ENCODE results near the gene DUSP9. TPM values are rescaled to one million over a fixed set of nuclear protein-coding genes. Genes with fewer than 3 reads are reported as not detected.

The DUSP9 gene, protein sequence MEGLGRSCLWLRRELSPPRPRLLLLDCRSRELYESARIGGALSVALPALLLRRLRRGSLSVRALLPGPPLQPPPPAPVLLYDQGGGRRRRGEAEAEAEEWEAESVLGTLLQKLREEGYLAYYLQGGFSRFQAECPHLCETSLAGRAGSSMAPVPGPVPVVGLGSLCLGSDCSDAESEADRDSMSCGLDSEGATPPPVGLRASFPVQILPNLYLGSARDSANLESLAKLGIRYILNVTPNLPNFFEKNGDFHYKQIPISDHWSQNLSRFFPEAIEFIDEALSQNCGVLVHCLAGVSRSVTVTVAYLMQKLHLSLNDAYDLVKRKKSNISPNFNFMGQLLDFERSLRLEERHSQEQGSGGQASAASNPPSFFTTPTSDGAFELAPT
- 1.4 TPM for polyA plus RNA-seq (2012; ENCODE audit: insufficient read depth, insufficient read length, low read depth)

DNA sequence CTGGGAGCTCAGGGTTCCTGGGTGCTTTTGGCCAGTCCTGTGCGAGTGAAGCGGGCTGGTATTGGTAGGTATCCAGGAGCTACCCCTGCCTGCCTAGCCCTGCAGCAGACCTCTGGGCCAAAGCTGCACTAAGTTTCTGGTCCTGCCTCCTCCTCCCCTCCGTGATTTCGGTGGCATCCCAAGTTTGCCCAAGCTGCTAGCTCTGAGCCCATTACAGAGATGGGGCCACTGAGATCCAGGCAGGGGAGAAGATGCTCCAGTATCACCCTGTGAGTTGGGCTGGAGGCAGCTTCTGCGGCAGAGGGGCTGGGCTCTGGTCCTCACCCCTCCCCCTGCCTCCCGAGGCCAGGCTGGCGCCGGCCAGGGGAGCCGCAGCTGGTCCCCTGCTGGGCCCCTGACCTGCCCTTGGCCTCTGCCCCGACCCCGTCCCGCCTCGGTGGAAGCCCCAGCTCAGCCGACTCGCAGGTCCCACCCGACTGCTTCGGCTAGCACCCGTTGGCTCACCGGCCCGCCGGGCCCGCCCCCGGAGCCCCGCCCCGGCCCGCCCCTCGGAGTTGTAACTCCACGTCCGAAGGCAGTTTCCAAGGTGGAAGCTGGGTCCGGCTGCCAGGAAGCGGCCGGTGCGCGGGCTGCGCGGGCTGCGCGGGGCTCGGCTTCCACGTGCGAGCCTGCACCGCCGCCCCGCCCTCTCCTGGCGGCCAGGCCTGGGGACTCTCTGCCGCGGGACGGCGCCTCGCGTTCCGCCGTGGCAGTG is at the start of gene DUSP9:
Gene DUSP9, plus strand, starts transcription at position 584 of the 754 bp plus-strand sequence. CDS start 751 bp downstream, outside the sequence.
- H3K4me3 ChIP-seq (ENCODE audit: low read depth, low read length): no peak within 1 kb of the TSS
- H3K27me3 ChIP-seq: peaks cover 40% of the 10 kb centered on the region
- peak; percentile 52 for DNase-seq
- H3K9me3 ChIP-seq: no peaks in the 10 kb centered on the region
- TF ChIP-seq CTCF (IDR thresholded peaks at IDR 0.05; ENCODE audit: low read depth, low read length): no peak
- H3K4me1 ChIP-seq: no peaks in the 10 kb centered on the region
- H3K36me3 ChIP-seq: no peaks in the 10 kb centered on the region

DNA sequence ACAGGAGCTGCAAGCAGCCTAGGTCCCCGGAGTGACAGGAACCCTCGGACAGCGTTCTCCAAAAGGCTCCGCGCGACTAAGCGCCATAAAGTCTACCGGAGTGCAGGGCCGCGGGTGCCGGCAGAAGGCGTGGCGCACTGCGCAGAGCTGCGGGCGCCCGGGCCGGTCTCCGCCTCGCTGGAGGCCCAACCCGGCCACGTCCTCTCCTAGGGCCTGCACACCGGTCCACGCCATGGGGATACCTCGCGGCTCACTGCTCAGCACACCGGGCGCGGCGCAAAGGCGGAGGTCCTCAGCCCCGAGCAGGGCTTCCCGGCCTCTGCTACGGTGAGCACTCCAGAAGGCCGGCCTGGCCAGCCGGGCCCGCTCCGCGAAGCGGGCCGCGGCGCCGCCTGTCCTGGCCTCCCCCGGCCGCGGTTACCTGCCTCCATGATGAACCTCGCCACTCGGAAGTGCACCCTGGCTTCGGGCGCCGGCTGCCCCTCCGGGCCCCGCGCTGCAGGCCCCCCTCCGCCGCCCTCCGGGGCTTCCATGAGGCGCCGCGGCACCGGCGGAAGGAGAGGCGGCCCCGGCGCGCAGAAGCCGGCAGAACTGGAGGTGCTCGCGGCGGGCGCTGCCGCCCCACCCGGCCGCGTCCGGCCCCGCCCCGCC is 48.3 kb upstream of the DUSP9 start, which contains the start of gene CCNQ:
Gene CCNQ, minus strand, starts transcription at position 599 of the 651 bp plus-strand sequence. Its CDS starts 66 bp downstream, at position 533.
- Histone ChIP-seq H3K4me3 (ENCODE audit: low read depth, low read length) (peak within 1 kb of the TSS; percentile 67), H3K4me1 (no peaks in the 10 kb centered on the region), H3K36me3 (no peaks in the 10 kb centered on the region), H3K27me3 (no peaks in the 10 kb centered on the region), H3K9me3 (no peaks in the 10 kb centered on the region)
- DNase-seq: peak; percentile 25
- no peak for TF ChIP-seq CTCF (IDR thresholded peaks at IDR 0.05; ENCODE audit: low read depth, low read length)

GRCh38 chrX:153599192-153600031 is 47.6 kb upstream of the DUSP9 start:
- H3K27me3 ChIP-seq: no peaks in the 10 kb centered on the region
- no peak for TF ChIP-seq CTCF (IDR thresholded peaks at IDR 0.05; ENCODE audit: low read depth, low read length)
- no peaks in the 10 kb centered on the region for H3K9me3 ChIP-seq
- H3K4me1 ChIP-seq: no peaks in the 10 kb centered on the region
- DNase-seq: peak; percentile 92
- no peaks in the 10 kb centered on the region for H3K36me3 ChIP-seq
- peak overlapping the region; percentile 67 for H3K4me3 ChIP-seq (ENCODE audit: low read depth, low read length)

DNA sequence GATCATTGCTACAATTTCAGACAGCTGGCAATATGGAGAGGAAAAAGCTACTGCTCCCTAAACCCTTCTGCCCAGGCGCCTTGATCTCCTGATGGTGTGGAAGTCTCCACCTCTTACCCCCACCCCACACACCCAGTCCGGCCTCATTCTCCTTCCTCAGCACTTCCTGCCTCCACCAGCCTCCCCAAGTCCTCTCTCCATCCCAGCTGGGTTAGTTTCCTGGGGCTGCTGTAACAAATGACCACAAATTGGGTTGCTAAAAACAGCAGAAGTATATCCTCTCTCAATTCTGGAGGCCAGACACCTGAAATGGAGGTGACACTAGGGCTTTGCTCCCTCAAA is 47.0 kb upstream of the DUSP9 start:
- TF ChIP-seq CTCF (IDR thresholded peaks at IDR 0.05; ENCODE audit: low read depth, low read length): no peak
- Histone ChIP-seq H3K36me3 (no peaks in the 10 kb centered on the region), H3K27me3 (no peaks in the 10 kb centered on the region), H3K4me3 (ENCODE audit: low read depth, low read length) (peak overlapping the region; percentile 67), H3K9me3 (no peaks in the 10 kb centered on the region), H3K4me1 (no peaks in the 10 kb centered on the region)
- DNase-seq: no peak

- no peak for DNase-seq
- H3K27me3 ChIP-seq: no peaks in the 10 kb centered on the region
- no peaks in the 10 kb centered on the region for H3K4me1 ChIP-seq
Measured at GRCh38 chrX:153600921-153601320, 46.1 kb upstream of the DUSP9 start.

More at GRCh38 chrX:153600921-153601320, 46.1 kb upstream of the DUSP9 start:
- H3K9me3 ChIP-seq: no peaks in the 10 kb centered on the region
- no peaks in the 10 kb centered on the region for H3K36me3 ChIP-seq
- no peak for TF ChIP-seq CTCF (IDR thresholded peaks at IDR 0.05; ENCODE audit: low read depth, low read length)
- H3K4me3 ChIP-seq (ENCODE audit: low read depth, low read length): no peak overlapping the region

Data from BE2C (cell line).